ENCODE results near the gene CACNG1.
"Not testable (repeated sequence)": the region's sequence is repeated elsewhere in the genome, so short reads cannot be mapped to it uniquely, and the experiment has no call there.

Gene CACNG1

GRCh38 chr17:67092291-67092690 lies 47.9 kb downstream of the CACNG1 start:
- TF ChIP-seq CTCF (IDR thresholded peaks at IDR 0.05; ENCODE audit: insufficient read depth, missing control alignments), result no peak
- FAIRE-seq, result no peak

GRCh38 chr17:67092710-67093109 lies 48.4 kb downstream of the CACNG1 start:
- not testable (repeated sequence) for DNase-seq (ENCODE audit: insufficient read length, low spot score); FAIRE-seq

More at GRCh38 chr17:67092291-67092690, 47.9 kb downstream of the CACNG1 start:
- no peak for DNase-seq (ENCODE audit: insufficient read length, low spot score)

- no peak for DNase-seq (ENCODE audit: insufficient read length, low spot score)
- no peak for TF ChIP-seq CTCF (IDR thresholded peaks at IDR 0.05; ENCODE audit: insufficient read depth, missing control alignments)
- no peak for FAIRE-seq
These were observed 49.0 kb downstream of the CACNG1 start for GRCh38 chr17:67093348-67093747.

GRCh38 chr17:67095291-67095690 lies 50.9 kb downstream of the CACNG1 start:
- FAIRE-seq; DNase-seq (ENCODE audit: insufficient read length, low spot score): not testable (repeated sequence)

GRCh38 chr17:67095803-67096202 lies 51.4 kb downstream of the CACNG1 start:
- FAIRE-seq, result no peak
- TF ChIP-seq CTCF (IDR thresholded peaks at IDR 0.05; ENCODE audit: insufficient read depth, missing control alignments), result no peak
- DNase-seq (ENCODE audit: insufficient read length, low spot score), result no peak

GRCh38 chr17:67096609-67097008 lies 52.3 kb downstream of the CACNG1 start:
- no peak for FAIRE-seq
- DNase-seq (ENCODE audit: insufficient read length, low spot score), result no peak
- no peak for TF ChIP-seq CTCF (IDR thresholded peaks at IDR 0.05; ENCODE audit: insufficient read depth, missing control alignments)

- no peak for DNase-seq (ENCODE audit: insufficient read length, low spot score)
- TF ChIP-seq CTCF (IDR thresholded peaks at IDR 0.05; ENCODE audit: insufficient read depth, missing control alignments), result no peak
- no peak for FAIRE-seq
These were observed 53.7 kb downstream of the CACNG1 start for GRCh38 chr17:67098006-67098405.

- not testable (repeated sequence) for FAIRE-seq; DNase-seq (ENCODE audit: insufficient read length, low spot score)
These were observed 60.3 kb downstream of the CACNG1 start for GRCh38 chr17:67104641-67105040.

- FAIRE-seq, result no peak
- DNase-seq (ENCODE audit: insufficient read length, low spot score), result no peak
- TF ChIP-seq CTCF (IDR thresholded peaks at IDR 0.05; ENCODE audit: insufficient read depth, missing control alignments), result no peak
These were observed 60.9 kb downstream of the CACNG1 start for GRCh38 chr17:67105213-67105612.

All from D721Med (cell line).